Measurements from ENCODE around the gene KRTAP19-6.
A peak's percentile ranks its signal among the peaks of the same experiment; 100 is the strongest.

The KRTAP19-6 gene

DNA sequence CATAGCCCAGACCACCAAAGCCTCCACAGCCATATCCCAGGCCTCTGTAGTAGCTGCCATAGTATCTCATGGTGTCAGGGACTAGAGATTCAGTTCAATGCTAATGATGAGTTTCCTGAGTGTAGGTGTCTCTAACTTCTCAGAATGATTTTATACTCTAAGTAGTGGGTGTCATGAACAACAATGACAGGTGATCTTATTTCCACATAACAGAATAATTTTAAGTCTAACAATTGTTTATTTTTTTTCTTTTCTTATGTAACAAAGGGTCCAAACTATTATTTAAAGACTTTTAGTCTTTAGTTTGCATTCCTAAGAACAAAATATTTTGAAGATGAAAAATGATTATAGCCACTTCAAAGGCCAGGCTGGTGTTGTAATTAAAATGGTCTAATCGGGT lies at the start of gene KRTAP19-6:
Gene KRTAP19-6 (minus strand): TSS at position 101 of the 400 bp plus-strand sequence. CDS start 31 bp downstream, at position 70.
- in situ Hi-C loops (cut with HindIII; ENCODE audit: low pct_ligation_motif_present, low sequenced_read_pairs): no loop called here
- TF ChIP-seq, protein P1, sequence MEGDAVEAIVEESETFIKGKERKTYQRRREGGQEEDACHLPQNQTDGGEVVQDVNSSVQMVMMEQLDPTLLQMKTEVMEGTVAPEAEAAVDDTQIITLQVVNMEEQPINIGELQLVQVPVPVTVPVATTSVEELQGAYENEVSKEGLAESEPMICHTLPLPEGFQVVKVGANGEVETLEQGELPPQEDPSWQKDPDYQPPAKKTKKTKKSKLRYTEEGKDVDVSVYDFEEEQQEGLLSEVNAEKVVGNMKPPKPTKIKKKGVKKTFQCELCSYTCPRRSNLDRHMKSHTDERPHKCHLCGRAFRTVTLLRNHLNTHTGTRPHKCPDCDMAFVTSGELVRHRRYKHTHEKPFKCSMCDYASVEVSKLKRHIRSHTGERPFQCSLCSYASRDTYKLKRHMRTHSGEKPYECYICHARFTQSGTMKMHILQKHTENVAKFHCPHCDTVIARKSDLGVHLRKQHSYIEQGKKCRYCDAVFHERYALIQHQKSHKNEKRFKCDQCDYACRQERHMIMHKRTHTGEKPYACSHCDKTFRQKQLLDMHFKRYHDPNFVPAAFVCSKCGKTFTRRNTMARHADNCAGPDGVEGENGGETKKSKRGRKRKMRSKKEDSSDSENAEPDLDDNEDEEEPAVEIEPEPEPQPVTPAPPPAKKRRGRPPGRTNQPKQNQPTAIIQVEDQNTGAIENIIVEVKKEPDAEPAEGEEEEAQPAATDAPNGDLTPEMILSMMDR (IDR thresholded peaks at IDR 0.05; ENCODE audit: low read depth, low read length, missing control alignments): no peak
- no peak for DNase-seq
- no peaks in the 10 kb centered on the region for H3K27me3 ChIP-seq (replicated peaks)
- H3K36me3 ChIP-seq (replicated peaks): no peaks in the 10 kb centered on the region
- no peak within 1 kb of the TSS for H3K4me3 ChIP-seq (ENCODE audit: low read depth, low read length)
- no peak within 1 kb of the TSS for H3K27ac ChIP-seq

GRCh38 chr21:30590297-30590696 lies 48.6 kb upstream of the KRTAP19-6 start, which contains the start of gene KRTAP22-2:
Gene KRTAP22-2 (minus strand): TSS chr21:30590397.
- TF ChIP-seq, protein P1 (IDR thresholded peaks at IDR 0.05; ENCODE audit: low read depth, low read length, missing control alignments): no peak
- H3K27ac ChIP-seq: no peak within 1 kb of the TSS
- no peaks in the 10 kb centered on the region for H3K36me3 ChIP-seq (replicated peaks)
- DNase-seq: no peak
- H3K27me3 ChIP-seq (replicated peaks): no peaks in the 10 kb centered on the region
- H3K4me3 ChIP-seq (ENCODE audit: low read depth, low read length): no peak within 1 kb of the TSS
- in situ Hi-C loops (cut with HindIII; ENCODE audit: low pct_ligation_motif_present, low sequenced_read_pairs): no loop called here

GRCh38 chr21:30582870-30583269 lies 41.2 kb upstream of the KRTAP19-6 start:
- H3K27me3 ChIP-seq (replicated peaks): no peaks in the 10 kb centered on the region
- no peak overlapping the region for H3K4me3 ChIP-seq (ENCODE audit: low read depth, low read length)
- no peaks in the 10 kb centered on the region for H3K36me3 ChIP-seq (replicated peaks)
- DNase-seq: no peak
- in situ Hi-C loops (cut with HindIII; ENCODE audit: low pct_ligation_motif_present, low sequenced_read_pairs): no loop called here
- TF ChIP-seq, protein P1 (IDR thresholded peaks at IDR 0.05; ENCODE audit: low read depth, low read length, missing control alignments): no peak
- no peak overlapping the region for H3K27ac ChIP-seq

DNA sequence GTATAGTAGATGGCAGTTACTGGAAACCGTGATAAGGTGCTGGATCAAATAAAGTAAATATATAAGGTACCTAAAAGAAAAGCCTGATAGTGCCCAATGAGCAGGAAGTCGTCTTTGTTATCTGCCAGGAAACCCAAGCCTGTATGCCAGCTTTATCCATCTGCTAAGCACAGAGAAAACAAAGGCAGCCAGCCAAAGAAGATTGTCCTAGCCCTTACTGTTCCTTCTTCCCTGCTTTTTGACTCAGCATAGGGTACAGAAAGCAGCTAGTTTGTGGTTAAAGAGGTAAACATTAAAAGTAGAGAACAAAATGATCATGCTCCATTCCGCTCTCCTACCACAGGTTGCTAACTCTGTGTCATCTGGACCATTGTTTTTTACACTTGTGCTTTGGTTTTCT lies 38.5 kb upstream of the KRTAP19-6 start:
- in situ Hi-C loops (cut with HindIII; ENCODE audit: low pct_ligation_motif_present, low sequenced_read_pairs): no loop called here
- Histone ChIP-seq H3K27me3 (replicated peaks) (no peaks in the 10 kb centered on the region), H3K4me3 (ENCODE audit: low read depth, low read length) (no peak overlapping the region), H3K27ac (no peak overlapping the region), H3K36me3 (replicated peaks) (no peaks in the 10 kb centered on the region)
- no peak for DNase-seq
- TF ChIP-seq, protein P1 (IDR thresholded peaks at IDR 0.05; ENCODE audit: low read depth, low read length, missing control alignments): no peak

GRCh38 chr21:30579346-30579745 lies 37.7 kb upstream of the KRTAP19-6 start:
- TF ChIP-seq, protein P1 (IDR thresholded peaks at IDR 0.05; ENCODE audit: low read depth, low read length, missing control alignments): no peak
- H3K36me3 ChIP-seq (replicated peaks): no peaks in the 10 kb centered on the region
- in situ Hi-C loops (cut with HindIII; ENCODE audit: low pct_ligation_motif_present, low sequenced_read_pairs): no loop called here
- no peak overlapping the region for H3K4me3 ChIP-seq (ENCODE audit: low read depth, low read length)
- no peaks in the 10 kb centered on the region for H3K27me3 ChIP-seq (replicated peaks)
- DNase-seq: no peak
- no peak overlapping the region for H3K27ac ChIP-seq

- Histone ChIP-seq H3K36me3 (replicated peaks) (no peaks in the 10 kb centered on the region), H3K27me3 (replicated peaks) (no peaks in the 10 kb centered on the region), H3K4me3 (ENCODE audit: low read depth, low read length) (no peak overlapping the region), H3K27ac (no peak overlapping the region)
- in situ Hi-C loops (cut with HindIII; ENCODE audit: low pct_ligation_motif_present, low sequenced_read_pairs): no loop called here
- DNase-seq: peak; percentile 0
- TF ChIP-seq, protein P1 (IDR thresholded peaks at IDR 0.05; ENCODE audit: low read depth, low read length, missing control alignments): no peak
Measured at GRCh38 chr21:30577766-30578165, 36.1 kb upstream of the KRTAP19-6 start.

All from brain microvascular endothelial cell (primary cell).